HG02588 (cell line): ENCODE results near the gene SLCO1B3.
"Not testable (repeated sequence)": the region's sequence is repeated elsewhere in the genome, so short reads cannot be mapped to it uniquely, and the experiment has no call there.

Experiments used
- ATAC-seq: cut with Tn5 transposase; IDR thresholded peaks from one replicate; pipeline ENCODE4 v1.9.1; 2021; ENCODE audit warnings: mild to moderate bottlenecking, moderate library complexity; ENCODE audit not compliant: unreplicated experiment

SLCO1B3 gene

GRCh38 chr12:20810487-20810886 is at the start of gene SLCO1B3:
Gene SLCO1B3 (plus strand): TSS chr12:20810705. CDS start chr12:20815739, 5,034 bp downstream.
- no peak for ATAC-seq

GRCh38 chr12:20777420-20777819 is 33.1 kb upstream of the SLCO1B3 start:
- no peak for ATAC-seq

- ATAC-seq, result no peak
Observed at GRCh38 chr12:20778969-20779368, 31.5 kb upstream of the SLCO1B3 start.

- ATAC-seq, result not testable (repeated sequence)
Observed at GRCh38 chr12:20779971-20780370, 30.5 kb upstream of the SLCO1B3 start.

- ATAC-seq, result not testable (repeated sequence)
Observed at GRCh38 chr12:20783796-20784357, 26.6 kb upstream of the SLCO1B3 start.

GRCh38 chr12:20792971-20793370 is 17.5 kb upstream of the SLCO1B3 start:
- ATAC-seq, result no peak

- ATAC-seq, result no peak
Observed at GRCh38 chr12:20798554-20798953, 12.0 kb upstream of the SLCO1B3 start.

- ATAC-seq, result no peak
Observed at GRCh38 chr12:20800160-20800559, 10.3 kb upstream of the SLCO1B3 start.

GRCh38 chr12:20801035-20801434 is 9.5 kb upstream of the SLCO1B3 start:
- ATAC-seq, result no peak

- ATAC-seq, result no peak
Observed at GRCh38 chr12:20805921-20806320, 4.6 kb upstream of the SLCO1B3 start.

GRCh38 chr12:20807192-20808080 is 3.1 kb upstream of the SLCO1B3 start:
- no peak for ATAC-seq

- no peak for ATAC-seq
Observed at GRCh38 chr12:20808521-20808920, 2.0 kb upstream of the SLCO1B3 start.

GRCh38 chr12:20815574-20815973 is 5.1 kb downstream of the SLCO1B3 start:
- ATAC-seq, result no peak

- ATAC-seq, result no peak
Observed at GRCh38 chr12:20822415-20822814, 11.9 kb downstream of the SLCO1B3 start.

GRCh38 chr12:20822925-20823324 is 12.4 kb downstream of the SLCO1B3 start:
- no peak for ATAC-seq

- ATAC-seq, result no peak
Observed at GRCh38 chr12:20829919-20830318, 19.4 kb downstream of the SLCO1B3 start.

GRCh38 chr12:20830456-20830855 is 20.0 kb downstream of the SLCO1B3 start:
- ATAC-seq, result no peak

- ATAC-seq, result no peak
Observed at GRCh38 chr12:20832911-20833310, 22.4 kb downstream of the SLCO1B3 start.

- no peak for ATAC-seq
Observed at GRCh38 chr12:20852649-20853048, 42.1 kb downstream of the SLCO1B3 start.

GRCh38 chr12:20863056-20863455 is 52.6 kb downstream of the SLCO1B3 start:
- ATAC-seq, result no peak

GRCh38 chr12:20865873-20866272 is 55.4 kb downstream of the SLCO1B3 start:
- no peak for ATAC-seq

- no peak for ATAC-seq
Observed at GRCh38 chr12:20868277-20868676, 57.8 kb downstream of the SLCO1B3 start.
